K562 (cell line): ENCODE measurements around the gene BAD. TPM values are rescaled to one million over a fixed set of nuclear protein-coding genes. Genes with fewer than 3 reads are reported as not detected.

Source experiments
- ATF3 ChIP-seq, 2 experiments: fragments of 450-650 bp in 1 of 2; sonication (generic) in 1 of 2; formaldehyde crosslinking in 1 of 2; IDR thresholded peaks in 1 of 2; conservative IDR thresholded peaks in 1 of 2; 2 replicates each; pipeline versions ENCODE4 v1.6.1 to v1.8.1; 2016 to 2023; ENCODE audit warnings: mild to moderate bottlenecking in 2 of 2, moderate library complexity in 2 of 2, inconsistent platforms in 1 of 2, missing genetic modification reagents in 1 of 2
- ELF2 ChIP-seq: fragments of 250-450 bp; sonication (Bioruptor Pico); IDR thresholded peaks from 2 replicates; pipeline ENCODE4 v1.5.0; 2021; ENCODE audit warnings: mild to moderate bottlenecking
- EP300 ChIP-seq: IDR thresholded peaks from 2 replicates; pipeline ENCODE4 v1.6.1; 2012; ENCODE audit warnings: low read length, improper control_type of control experiment
- FOXJ2 ChIP-seq: fragments of 200-800 bp; sonication (Bioruptor generic); IDR thresholded peaks from 2 replicates; pipeline ENCODE4 v1.6.1; 2016; ENCODE audit warnings: missing genetic modification characterization, missing compliant biosample characterization
- JUN ChIP-seq, 2 experiments: sonication (generic) in 1 of 2; formaldehyde crosslinking in 1 of 2; IDR thresholded peaks; 2 replicates each; pipeline versions ENCODE4 v1.6.1 to v1.8.0; 2012 to 2022; ENCODE audit warnings: borderline replicate concordance in 2 of 2, mild to moderate bottlenecking in 2 of 2, improper control_type of control experiment in 1 of 2, low read depth in 1 of 2, low read length in 1 of 2, missing genetic modification reagents in 1 of 2
- KAT7 ChIP-seq: sonication (generic); formaldehyde crosslinking; IDR thresholded peaks from 2 replicates; pipeline ENCODE4 v1.8.0; 2022; ENCODE audit warnings: missing genetic modification reagents, mild to moderate bottlenecking, borderline replicate concordance
- MCM7 ChIP-seq, 2 experiments: fragments of 450-650 bp; IDR thresholded peaks; 2 replicates each; pipeline ENCODE4 v1.6.1; 2016 to 2018
- MTA1 ChIP-seq: fragments of 450-650 bp; IDR thresholded peaks from 2 replicates; pipeline ENCODE4 v1.6.1; 2017; ENCODE audit warnings: borderline replicate concordance
- NFXL1 ChIP-seq: fragments of 450-650 bp; formaldehyde crosslinking; IDR thresholded peaks from 2 replicates; pipeline ENCODE4 v1.4.0; 2021; ENCODE audit warnings: mild to moderate bottlenecking
- PBX2 ChIP-seq, 2 experiments: IDR thresholded peaks in 1 of 2; conservative IDR thresholded peaks in 1 of 2; 2 replicates each; pipeline ENCODE4 v1.6.1; 2016; ENCODE audit warnings: low read depth in 2 of 2, mild to moderate bottlenecking in 1 of 2, missing compliant biosample characterization in 1 of 2, missing genetic modification characterization in 1 of 2, moderate library complexity in 1 of 2
- PKNOX1 ChIP-seq: fragments of 450-650 bp; IDR thresholded peaks from 2 replicates; pipeline ENCODE4 v1.6.1; 2016
- PYGO2 ChIP-seq: fragments of 450-650 bp; IDR thresholded peaks from 2 replicates; pipeline ENCODE4 v1.6.1; 2016; ENCODE audit warnings: mild to moderate bottlenecking, missing genetic modification characterization, moderate library complexity, missing compliant biosample characterization
- RBFOX2 ChIP-seq: fragments of 200-400 bp; formaldehyde crosslinking; IDR thresholded peaks from 2 replicates; pipeline ENCODE4 v1.6.1; 2017; ENCODE audit warnings: low read depth, mild to moderate bottlenecking, low read length, moderate library complexity
- RFX7 ChIP-seq: fragments of 250-450 bp; sonication (Bioruptor Pico); IDR thresholded peaks from 2 replicates; pipeline ENCODE4 v1.5.1; 2021; ENCODE audit warnings: mild to moderate bottlenecking
- ZEB2 ChIP-seq: fragments of 450-650 bp; IDR thresholded peaks from 2 replicates; pipeline ENCODE4 v1.6.1; 2016
- ZNF253 ChIP-seq: fragments of 250-450 bp; sonication (Bioruptor Pico); conservative IDR thresholded peaks from 2 replicates; pipeline ENCODE4 v1.6.1; 2021; ENCODE audit warnings: mild to moderate bottlenecking
- polyA plus RNA-seq, 8 experiments: library from polyadenylated mRNA; depleted of rRNA in 4 of 8; stranded (reverse) in 5 of 8; unstranded in 3 of 8; fragments of >200 nt; fragmentation: Nextera tagmentation in 2 of 8; fragmentation: Illumina TruSeq in 1 of 8; extraction: Ambion mirVana in 2 of 8; extraction: Trizol in 1 of 8; gene quantifications; 2 replicates each; pipeline versions ENCODE4 v1.2.1 to v1.2.3, GENCODE V29; 2011 to 2014; ENCODE audit warnings: inconsistent platforms in 1 of 8, missing spikeins in 1 of 8
- total RNA-seq, 7 experiments: library from RNA; depleted of rRNA in 6 of 7; stranded (reverse); fragments of >200 nt in 6 of 7; fragmentation: Illumina TruSeq in 2 of 7; extraction: Trizol in 2 of 7; gene quantifications; 2 replicates each; pipeline versions ENCODE4 v1.2.1 to v1.2.3, GENCODE V29; 2011 to 2021; ENCODE audit warnings: low replicate concordance in 1 of 7

The BAD gene
- total and polyA plus RNA-seq, 9 of the 15 experiments (the other 6 are each of a cell fraction or from before 2014, with no cell fraction given), result 0.61 to 45.6 (median 11.8) TPM

- peak; percentile 89 for TF ChIP-seq ATF3 (IDR thresholded peaks at IDR 0.05)
- TF ChIP-seq ATF3 (CRISPR knock-in tag; conservative IDR thresholded peaks at IDR 0.05), result no peak
- TF ChIP-seq KAT7 (CRISPR knock-in tag), result no peak
- peak; percentile 32; the same call in 1 of the 2 replicates for TF ChIP-seq EP300
- TF ChIP-seq PBX2 (CRISPR knock-in tag; IDR thresholded peaks at IDR 0.05; ENCODE audit: low read depth), result no peak
- 0 out of 2 replicates have a peak, but pooled peaks have one; percentile 38 for TF ChIP-seq PBX2 (tag; conservative IDR thresholded peaks at IDR 0.05; ENCODE audit: low read depth)
- TF ChIP-seq FOXJ2 (tag), result no peak
- TF ChIP-seq RFX7 (CRISPR knock-in tag), result no peak
- no peak for TF ChIP-seq ELF2
- TF ChIP-seq MTA1, result peak; percentile 80
- TF ChIP-seq RBFOX2, result peak; percentile 55
- peak in 1 of 2 experiments; percentile 93; a peak in 2 of 4 replicates for TF ChIP-seq MCM7 (IDR thresholded peaks at IDR 0.05)
- peak; percentile 66; the same call in 1 of the 2 replicates for TF ChIP-seq JUN (IDR thresholded peaks at IDR 0.05; ENCODE audit: borderline replicate concordance, low read depth, low read length)
- 0 out of 2 replicates have a peak, but pooled peaks have one; percentile 21 for TF ChIP-seq JUN (CRISPR knock-in tag; IDR thresholded peaks at IDR 0.05; ENCODE audit: borderline replicate concordance)
- TF ChIP-seq ZNF253 (CRISPR knock-in tag), result no peak
- TF ChIP-seq PYGO2, result no peak
- no peak for TF ChIP-seq NFXL1 (CRISPR knock-in tag)
- peak; percentile 33 for TF ChIP-seq PKNOX1
- peak; percentile 77 for TF ChIP-seq ZEB2
Observed at GRCh38 chr11:64331569-64332371, 47.3 kb upstream of the BAD start (continued).
